Epidermal melanocyte (primary cell): ENCODE measurements around the gene IMPACT.

ENCODE experiments used
- DNase-seq: peaks from one replicate; pipeline ENCODE4 v3.0.0; 2011; ENCODE audit warnings: low spot score; ENCODE audit not compliant: insufficient read length

IMPACT gene

GRCh38 chr18:24426398-24427294 is at the start of gene IMPACT:
TSS of gene IMPACT (plus strand) at chr18:24426670. CDS start at chr18:24426757, 87 bp downstream.
- peak; percentile 64 for DNase-seq

GRCh38 chr18:24378598-24378997 is 47.9 kb upstream of the IMPACT start:
- no peak for DNase-seq

DNA sequence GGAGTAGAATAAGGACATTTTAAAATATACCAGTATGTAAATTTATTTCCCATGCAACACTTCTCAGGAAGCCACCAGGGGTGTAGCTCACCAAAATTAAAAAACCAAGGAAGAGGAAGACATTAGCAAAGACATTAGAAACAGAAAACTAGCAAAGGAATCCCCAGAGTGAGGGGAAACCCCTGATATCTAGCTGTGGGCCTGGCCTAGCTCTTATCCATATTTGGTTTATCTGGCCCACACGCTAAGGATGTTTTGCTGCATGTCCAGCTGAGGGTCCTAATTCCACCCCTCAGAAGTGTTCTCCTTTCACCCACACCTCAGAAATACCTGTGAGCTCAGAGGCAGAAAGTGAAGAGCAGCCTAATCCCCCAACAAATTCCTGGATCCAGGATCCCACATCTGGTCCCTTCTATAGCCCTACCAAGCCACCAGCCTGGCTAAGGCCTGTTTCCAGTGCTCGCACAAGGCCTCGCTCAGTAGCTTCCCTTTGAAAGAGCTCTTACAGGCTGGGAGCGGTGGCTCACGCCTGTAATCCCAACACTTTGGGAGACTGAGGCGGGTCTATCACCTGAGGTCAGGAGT is 46.2 kb upstream of the IMPACT start:
- DNase-seq = no peak

GRCh38 chr18:24381126-24381525 is 45.3 kb upstream of the IMPACT start:
- DNase-seq = no peak

GRCh38 chr18:24386681-24387080 is 39.8 kb upstream of the IMPACT start:
- DNase-seq = no peak

DNA sequence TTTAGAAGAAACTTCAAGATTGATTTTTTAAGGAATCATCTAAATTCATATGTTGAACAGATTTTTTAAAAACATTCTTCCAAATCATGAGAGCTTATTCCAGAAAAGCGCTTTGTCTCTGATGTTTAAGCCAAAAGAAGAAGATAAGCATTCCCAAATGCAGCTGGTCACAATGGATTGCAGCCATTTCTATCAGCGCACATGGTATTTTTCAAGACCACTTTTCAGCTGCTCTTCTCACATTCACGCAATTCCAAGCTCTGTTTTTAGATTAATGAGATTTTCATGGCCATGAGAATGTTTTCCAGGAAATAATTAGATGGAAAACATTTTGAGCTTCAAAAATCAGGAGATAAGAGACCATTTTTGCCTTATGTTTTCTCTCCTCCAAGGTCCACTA is 37.5 kb upstream of the IMPACT start:
- no peak for DNase-seq

GRCh38 chr18:24395049-24395795 is 31.2 kb upstream of the IMPACT start:
- DNase-seq = no peak

DNA sequence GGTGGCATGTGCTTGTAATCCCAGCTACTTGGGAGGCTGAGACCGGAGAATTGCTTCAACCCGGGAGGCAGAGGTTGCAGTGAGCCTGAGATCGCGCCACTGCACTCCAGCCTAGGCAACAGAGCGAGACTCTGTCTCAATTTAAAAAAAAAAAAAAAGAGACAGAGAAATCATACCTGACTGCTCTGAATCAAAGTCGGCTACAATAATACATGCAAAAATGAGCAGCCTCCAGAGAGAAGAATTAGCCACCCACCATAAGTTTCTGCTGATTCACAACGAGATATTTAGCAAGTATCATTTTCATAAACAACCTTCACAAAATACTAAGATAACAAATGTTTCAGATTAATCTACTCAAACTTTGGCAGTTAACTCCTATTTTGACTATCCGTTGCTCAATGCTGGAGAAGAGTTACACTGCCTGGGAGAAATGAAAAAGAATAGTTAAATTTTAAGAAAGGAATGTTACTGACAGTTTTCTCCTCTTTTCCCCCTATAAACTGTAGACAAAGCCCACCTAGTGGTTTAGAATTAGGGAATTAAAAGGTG is 30.3 kb upstream of the IMPACT start:
- DNase-seq = no peak

DNA sequence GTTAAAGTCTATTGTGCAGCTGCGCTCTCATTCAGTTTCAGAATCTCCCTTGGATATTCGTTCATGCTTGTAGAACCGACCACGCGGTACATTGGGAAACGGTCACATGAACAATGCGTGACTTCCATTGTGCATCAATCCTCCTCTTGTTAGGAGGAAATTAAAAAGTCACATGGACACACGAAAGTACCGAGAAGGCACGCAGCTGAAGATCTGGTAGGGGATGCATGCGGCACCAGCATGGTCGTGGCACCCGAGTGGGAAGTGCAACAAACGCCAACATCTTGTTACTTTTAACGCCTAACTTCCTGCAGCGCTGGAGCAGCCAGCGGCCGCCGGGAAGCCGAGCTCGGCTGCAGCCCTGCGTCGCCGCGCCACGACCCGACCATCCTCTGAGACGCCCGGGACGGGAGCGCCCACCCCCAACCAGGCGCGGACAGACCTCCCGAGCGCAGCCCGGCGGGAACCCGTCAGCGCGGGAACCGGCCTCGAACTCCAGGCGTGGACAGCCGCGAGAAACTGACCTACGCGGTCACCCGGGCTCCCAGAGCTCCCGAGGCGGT is 29.3 kb upstream of the IMPACT start:
- DNase-seq = peak; percentile 66

- DNase-seq = peak; percentile 84
These were observed 28.6 kb upstream of the IMPACT start, which contains the start of gene OSBPL1A for GRCh38 chr18:24397694-24398368. TSS of gene OSBPL1A (minus strand) at chr18:24397824. CDS start at chr18:24377533, 20,291 bp downstream.

DNA sequence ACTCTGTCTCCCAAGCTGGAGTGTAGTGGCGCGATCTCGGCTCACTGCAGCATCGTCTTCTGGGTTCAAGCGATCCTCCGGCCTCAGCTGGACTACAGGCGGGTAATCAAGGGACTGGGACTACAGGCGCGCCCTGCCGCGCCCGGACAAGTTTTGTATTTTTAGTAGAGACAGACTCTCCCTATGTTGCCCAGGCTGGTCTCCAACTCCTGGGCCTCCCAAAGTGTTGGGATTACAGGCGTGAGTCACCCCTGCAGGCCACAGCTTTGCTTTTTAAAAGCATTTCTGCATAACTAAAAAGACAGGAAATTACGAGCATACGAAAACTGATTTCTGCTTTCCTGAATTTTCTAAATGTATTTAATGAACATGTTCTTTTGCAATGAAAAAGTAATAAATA is 27.9 kb upstream of the IMPACT start:
- no peak for DNase-seq

DNA sequence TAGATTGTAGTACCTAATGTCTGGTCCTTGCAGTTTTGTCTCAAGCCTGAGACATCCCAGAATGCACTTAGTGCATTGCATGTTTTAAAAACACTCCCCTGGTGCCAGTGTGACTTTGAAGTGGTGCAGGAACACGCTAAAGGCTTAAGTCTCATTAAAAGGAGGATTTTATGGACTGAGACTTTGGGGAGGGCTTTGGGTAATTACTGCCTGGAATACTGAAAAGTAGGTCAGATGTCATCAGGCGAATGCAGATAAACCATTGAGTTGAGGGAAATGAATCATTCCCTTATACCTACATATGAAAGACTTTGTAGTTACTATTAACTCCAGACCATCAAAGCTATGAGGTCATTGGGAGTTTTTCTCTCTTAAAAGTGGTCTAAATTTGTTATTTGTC is 25.9 kb upstream of the IMPACT start:
- DNase-seq = no peak

GRCh38 chr18:24402209-24402785 is 24.2 kb upstream of the IMPACT start:
- DNase-seq = no peak

- DNase-seq = no peak
These were observed 23.4 kb upstream of the IMPACT start for GRCh38 chr18:24403076-24403475.

GRCh38 chr18:24404591-24404990 is 21.9 kb upstream of the IMPACT start:
- no peak for DNase-seq

GRCh38 chr18:24408496-24408895 is 18.0 kb upstream of the IMPACT start:
- DNase-seq = no peak

DNA sequence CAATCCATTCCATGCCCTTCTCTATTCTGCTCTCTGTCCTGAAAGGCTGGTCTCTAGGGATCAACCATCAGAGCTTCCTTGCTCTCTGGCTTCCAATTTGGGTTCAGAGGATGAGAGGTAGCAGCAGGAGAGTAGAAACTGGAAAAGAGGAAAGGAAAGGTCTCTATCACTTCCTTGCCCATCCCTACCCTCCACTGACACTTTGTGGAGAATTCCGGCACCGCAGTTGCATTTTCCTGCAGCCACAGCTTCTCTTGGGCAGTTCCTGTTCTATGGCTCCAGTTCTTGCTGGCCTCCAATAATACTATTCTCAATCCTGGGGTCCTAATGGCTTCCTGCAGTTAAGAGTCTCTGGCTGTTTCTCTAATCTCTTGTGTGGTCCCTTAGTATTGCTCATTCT is 13.3 kb upstream of the IMPACT start:
- DNase-seq = no peak

- no peak for DNase-seq
These were observed 12.0 kb upstream of the IMPACT start for GRCh38 chr18:24414349-24415003.

DNA sequence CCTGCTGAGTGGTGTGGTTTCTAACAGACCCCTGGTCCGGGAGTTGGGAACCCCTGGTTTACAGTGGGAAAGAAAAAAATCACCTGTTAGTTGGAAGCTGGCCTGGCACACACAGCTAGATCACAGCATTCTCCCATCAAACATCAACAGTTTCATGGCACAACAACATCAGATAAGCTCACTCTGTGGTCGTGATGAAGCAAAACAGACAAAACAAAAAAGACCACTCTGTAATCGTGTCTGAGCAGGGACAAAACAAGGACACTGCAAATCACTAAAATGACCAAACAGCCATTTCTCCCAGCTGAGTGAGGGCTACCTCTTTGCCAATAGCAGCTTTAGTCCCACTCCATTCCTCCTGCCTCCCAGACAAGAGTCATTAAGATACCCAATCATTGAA is 9.0 kb upstream of the IMPACT start:
- DNase-seq = no peak

DNA sequence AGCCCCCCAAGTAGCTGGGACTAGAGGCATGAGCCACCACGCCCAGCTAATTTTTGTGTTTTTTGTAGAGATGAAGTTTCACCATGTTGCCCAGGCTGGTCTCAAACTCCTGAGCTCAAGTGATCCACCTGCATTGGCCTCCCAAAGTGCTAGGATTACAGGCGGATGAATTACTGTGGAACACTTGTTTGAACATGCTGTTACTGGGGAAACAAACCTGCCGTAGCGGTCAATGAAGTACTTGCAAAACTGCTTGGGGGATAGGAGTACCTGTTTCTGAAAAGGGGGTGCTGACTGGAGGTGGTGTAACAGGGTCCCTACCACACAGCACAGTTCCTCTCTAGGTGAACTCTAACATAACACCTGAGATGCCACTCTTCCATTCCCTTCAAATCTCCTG is 5.9 kb upstream of the IMPACT start:
- no peak for DNase-seq
